IPS-18a (cell line): ENCODE measurements around the gene TOM1L2.

ENCODE experiments used
- H3K27ac ChIP-seq: one replicate; pipeline ENCODE4 v1.5.1; 2013; ENCODE audit warnings: low read length
- H3K27me3 ChIP-seq: one replicate; pipeline ENCODE4 v1.6.1; 2013; ENCODE audit warnings: mild to moderate bottlenecking, low read length; ENCODE audit not compliant: control insufficient read depth, insufficient read depth
- H3K36me3 ChIP-seq: one replicate; pipeline ENCODE4 v1.6.1; 2013; ENCODE audit warnings: low read depth, low read length; ENCODE audit not compliant: control insufficient read depth
- H3K4me1 ChIP-seq: one replicate; pipeline ENCODE4 v1.6.1; 2013; ENCODE audit warnings: low read depth, low read length; ENCODE audit not compliant: control insufficient read depth
- H3K4me3 ChIP-seq: one replicate; pipeline ENCODE4 v1.5.1; 2013; ENCODE audit warnings: low read length
- H3K9ac ChIP-seq: one replicate; pipeline ENCODE4 v1.6.1; 2013; ENCODE audit warnings: mild to moderate bottlenecking, low read length, moderate library complexity
- H3K9me3 ChIP-seq: one replicate; pipeline ENCODE4 v1.6.1; 2013; ENCODE audit warnings: low read depth, low read length; ENCODE audit not compliant: control insufficient read depth

TOM1L2 gene

GRCh38 chr17:17873450-17873991 lies 98.7 kb downstream of the TOM1L2 start:
- no peak overlapping the region for H3K27ac ChIP-seq
- no peak overlapping the region for H3K4me3 ChIP-seq
- H3K9me3 ChIP-seq: no peaks in the 10 kb centered on the region
- H3K36me3 ChIP-seq: no peaks in the 10 kb centered on the region
- peaks cover 15% of the 10 kb centered on the region for H3K27me3 ChIP-seq
- H3K9ac ChIP-seq: no peak overlapping the region
- peaks cover 27% of the 10 kb centered on the region for H3K4me1 ChIP-seq

DNA sequence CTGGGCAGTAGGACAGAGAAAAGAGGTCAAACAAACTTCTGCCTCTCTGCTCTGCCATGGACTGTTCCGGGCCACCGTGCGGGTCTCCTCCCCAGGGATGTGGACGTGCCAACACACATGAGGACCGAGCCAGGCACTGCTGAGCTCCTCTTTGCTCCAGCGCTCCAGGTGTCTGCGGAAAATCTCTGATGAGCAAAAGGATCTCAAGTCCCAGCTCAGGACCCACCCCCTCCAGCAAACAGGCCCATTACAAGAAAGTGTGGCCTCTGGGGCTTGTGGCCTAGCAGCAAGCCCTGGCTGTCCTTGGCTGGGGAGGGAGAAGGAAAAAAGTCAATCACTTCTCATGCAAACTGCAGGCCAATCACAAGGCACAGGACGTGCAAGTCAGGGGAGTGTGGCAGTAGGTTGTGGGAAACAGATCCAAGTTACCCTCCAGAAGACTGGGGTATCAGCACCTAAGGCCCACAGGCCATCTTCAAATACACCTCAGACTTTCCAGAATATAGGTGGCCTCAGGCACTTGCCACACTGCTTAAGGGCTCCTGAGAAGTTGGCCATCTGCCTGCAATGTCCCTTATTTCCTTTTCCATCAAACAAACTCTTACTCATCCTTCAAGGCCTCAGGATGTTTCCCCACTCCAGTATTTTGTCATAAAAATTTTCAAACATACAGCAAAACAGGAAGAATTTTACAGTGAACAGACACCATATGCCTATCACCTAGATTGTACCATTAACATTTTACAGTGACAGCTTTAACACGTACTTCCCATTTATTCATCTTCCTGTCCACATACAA lies 99.5 kb downstream of the TOM1L2 start:
- Histone ChIP-seq H3K4me1 (peaks cover 28% of the 10 kb centered on the region), H3K27me3 (peaks cover 19% of the 10 kb centered on the region), H3K9ac (no peak overlapping the region), H3K36me3 (no peaks in the 10 kb centered on the region), H3K9me3 (no peaks in the 10 kb centered on the region), H3K4me3 (no peak overlapping the region), H3K27ac (no peak overlapping the region)

- Histone ChIP-seq H3K36me3 (no peaks in the 10 kb centered on the region), H3K27me3 (peaks cover 27% of the 10 kb centered on the region), H3K9me3 (no peaks in the 10 kb centered on the region), H3K9ac (no peak overlapping the region), H3K4me3 (no peak overlapping the region), H3K27ac (no peak overlapping the region), H3K4me1 (peaks cover 20% of the 10 kb centered on the region)
Observed at GRCh38 chr17:17871913-17872312, 100.3 kb downstream of the TOM1L2 start.

- Histone ChIP-seq H3K27me3 (peaks cover 28% of the 10 kb centered on the region), H3K36me3 (no peaks in the 10 kb centered on the region), H3K4me1 (peaks cover 20% of the 10 kb centered on the region), H3K9me3 (no peaks in the 10 kb centered on the region), H3K9ac (no peak overlapping the region), H3K27ac (no peak overlapping the region), H3K4me3 (no peak overlapping the region)
Observed at GRCh38 chr17:17870247-17870646, 102.0 kb downstream of the TOM1L2 start.

DNA sequence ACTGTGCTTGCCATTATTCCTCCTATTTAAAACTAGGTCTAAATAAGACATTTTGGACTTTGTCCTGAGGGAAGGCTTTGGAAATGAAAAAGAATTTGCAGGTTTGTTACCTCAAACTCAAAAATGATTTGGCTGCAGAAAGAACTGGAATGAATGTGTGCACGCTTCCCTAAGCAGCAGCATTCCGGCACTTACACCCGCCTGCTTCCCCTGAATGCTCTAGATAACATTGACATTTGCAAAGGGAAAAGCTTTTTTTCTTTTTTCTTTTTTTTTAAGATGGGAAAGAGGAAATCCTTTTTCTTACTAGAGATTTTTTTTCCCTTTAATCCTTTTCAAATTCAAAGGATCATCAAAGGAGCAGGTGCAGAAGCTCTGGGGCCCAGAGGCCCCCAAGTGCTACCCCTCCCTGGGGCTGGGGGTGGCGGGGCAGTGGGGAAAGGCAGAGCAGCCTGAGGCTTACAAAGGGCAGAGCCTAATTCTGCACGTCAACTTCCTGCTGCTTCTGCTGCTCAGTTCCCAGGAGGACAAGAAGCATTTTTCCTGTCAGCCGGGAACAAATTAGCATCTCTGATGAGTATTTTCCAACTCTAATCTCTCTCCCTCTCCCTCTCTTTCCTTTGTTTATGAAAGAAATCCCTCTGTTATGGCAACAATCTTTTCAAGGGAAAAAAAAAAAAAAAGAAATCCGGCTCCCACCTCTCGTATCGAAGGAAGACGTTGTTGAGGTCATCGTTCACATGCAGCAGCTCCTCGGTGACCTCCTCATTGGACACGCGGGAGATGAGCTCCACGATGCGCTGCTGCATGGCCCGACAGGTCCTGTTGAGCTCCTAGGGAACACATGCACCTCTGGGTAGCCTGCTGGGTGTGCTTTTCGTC lies 103.3 kb downstream of the TOM1L2 start:
- Histone ChIP-seq H3K4me3 (peak overlapping the region; percentile 33), H3K9me3 (no peaks in the 10 kb centered on the region), H3K36me3 (no peaks in the 10 kb centered on the region), H3K9ac (no peak overlapping the region), H3K27me3 (peaks cover 28% of the 10 kb centered on the region), H3K4me1 (peaks cover 20% of the 10 kb centered on the region), H3K27ac (no peak overlapping the region)

GRCh38 chr17:17866897-17867296 lies 105.3 kb downstream of the TOM1L2 start:
- Histone ChIP-seq H3K4me1 (peaks cover 20% of the 10 kb centered on the region), H3K27me3 (peaks cover 28% of the 10 kb centered on the region), H3K4me3 (no peak overlapping the region), H3K36me3 (no peaks in the 10 kb centered on the region), H3K9me3 (no peaks in the 10 kb centered on the region), H3K9ac (no peak overlapping the region), H3K27ac (no peak overlapping the region)

- no peak overlapping the region for H3K27ac ChIP-seq
- H3K9ac ChIP-seq: no peak overlapping the region
- no peaks in the 10 kb centered on the region for H3K36me3 ChIP-seq
- H3K9me3 ChIP-seq: no peaks in the 10 kb centered on the region
- H3K27me3 ChIP-seq: peaks cover 28% of the 10 kb centered on the region
- H3K4me1 ChIP-seq: peaks cover 20% of the 10 kb centered on the region
- no peak overlapping the region for H3K4me3 ChIP-seq
Observed at GRCh38 chr17:17866425-17866824, 105.8 kb downstream of the TOM1L2 start.

DNA sequence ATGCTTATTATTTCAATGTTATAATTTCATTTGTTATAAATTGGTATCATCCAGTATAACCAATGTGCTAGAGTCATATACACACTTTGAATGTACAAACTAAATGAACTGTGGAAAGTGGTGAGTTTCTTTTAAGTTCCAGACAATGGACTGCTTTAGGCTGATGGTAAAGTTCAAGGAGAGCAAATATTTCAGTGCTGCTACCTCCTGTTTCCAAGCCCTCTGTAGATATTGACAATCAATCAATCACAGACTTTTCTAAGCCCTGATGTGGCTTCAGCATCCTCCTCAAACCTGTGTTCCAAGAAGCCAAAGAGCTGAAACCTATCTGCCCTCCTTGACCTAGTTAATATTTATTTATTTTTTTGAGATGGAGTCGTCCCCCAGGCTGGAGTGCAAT lies 107.2 kb downstream of the TOM1L2 start:
- Histone ChIP-seq H3K4me1 (peaks cover 27% of the 10 kb centered on the region), H3K27me3 (peaks cover 21% of the 10 kb centered on the region)

GRCh38 chr17:17860766-17861107 lies 111.5 kb downstream of the TOM1L2 start:
- H3K27ac ChIP-seq: no peak overlapping the region
- no peaks in the 10 kb centered on the region for H3K27me3 ChIP-seq
- no peaks in the 10 kb centered on the region for H3K36me3 ChIP-seq
- no peak overlapping the region for H3K4me3 ChIP-seq
- peaks cover 7% of the 10 kb centered on the region for H3K4me1 ChIP-seq
- H3K9ac ChIP-seq: no peak overlapping the region
- H3K9me3 ChIP-seq: no peaks in the 10 kb centered on the region

More for the DNA sequence above, 107.2 kb downstream of the TOM1L2 start:
- Histone ChIP-seq H3K36me3 (no peaks in the 10 kb centered on the region), H3K9me3 (no peaks in the 10 kb centered on the region), H3K4me3 (no peak overlapping the region), H3K27ac (no peak overlapping the region), H3K9ac (no peak overlapping the region)

DNA sequence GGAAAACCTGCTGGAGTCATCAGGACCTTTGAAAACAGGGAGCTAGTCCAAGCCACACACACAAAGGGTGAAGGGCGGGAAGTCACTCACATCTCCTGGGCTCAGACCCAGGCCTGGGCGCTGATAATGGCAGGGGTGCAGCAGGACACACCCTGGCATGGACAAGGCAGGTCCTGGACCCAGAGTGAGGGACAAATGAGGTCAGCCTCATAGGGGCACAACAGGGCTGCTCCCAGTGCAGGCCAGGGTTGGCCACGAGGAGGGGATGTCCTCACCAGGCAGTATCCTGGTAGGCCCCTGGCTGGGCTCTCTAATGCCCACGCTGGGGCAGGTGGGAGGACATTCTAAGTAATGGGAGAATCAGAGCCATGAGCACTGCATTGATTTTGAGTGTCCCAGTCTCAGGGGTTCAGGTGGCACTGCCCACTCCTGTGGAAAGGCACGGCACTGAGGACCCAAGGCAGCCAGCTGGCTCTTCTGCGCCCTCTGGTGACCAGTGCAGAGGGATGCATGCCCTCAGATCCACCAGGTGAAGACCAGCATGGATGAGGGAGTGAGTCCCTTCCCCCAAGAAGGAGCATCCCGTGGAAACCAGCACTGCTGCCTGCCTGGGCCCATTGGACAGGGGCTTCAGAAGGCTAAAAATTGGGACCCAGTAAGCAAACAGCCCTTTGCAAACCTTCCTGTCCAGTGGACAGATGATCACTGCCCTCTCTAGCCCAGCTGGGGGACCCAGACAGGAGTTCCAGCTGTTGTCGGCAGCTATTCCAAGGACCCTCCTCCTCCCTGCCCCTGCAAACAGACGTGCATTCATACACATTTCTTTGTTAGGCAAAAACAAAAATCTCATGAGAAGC lies 112.1 kb downstream of the TOM1L2 start:
- H3K9ac ChIP-seq: no peak overlapping the region
- no peak overlapping the region for H3K4me3 ChIP-seq
- H3K36me3 ChIP-seq: no peaks in the 10 kb centered on the region
- H3K27me3 ChIP-seq: no peaks in the 10 kb centered on the region
- no peak overlapping the region for H3K27ac ChIP-seq
- peaks cover 7% of the 10 kb centered on the region for H3K4me1 ChIP-seq
- no peaks in the 10 kb centered on the region for H3K9me3 ChIP-seq

- Histone ChIP-seq H3K9ac (no peak overlapping the region), H3K4me1 (peaks cover 7% of the 10 kb centered on the region), H3K9me3 (no peaks in the 10 kb centered on the region), H3K36me3 (no peaks in the 10 kb centered on the region), H3K27me3 (no peaks in the 10 kb centered on the region), H3K27ac (no peak overlapping the region), H3K4me3 (no peak overlapping the region)
Observed at GRCh38 chr17:17857496-17857895, 114.7 kb downstream of the TOM1L2 start.
